ENCODE data around the gene SAMD4A.

Gene SAMD4A

GRCh38 chr14:54809767-54810166, 242.8 kb downstream of the SAMD4A start:
- DNase-seq = no peak

DNA sequence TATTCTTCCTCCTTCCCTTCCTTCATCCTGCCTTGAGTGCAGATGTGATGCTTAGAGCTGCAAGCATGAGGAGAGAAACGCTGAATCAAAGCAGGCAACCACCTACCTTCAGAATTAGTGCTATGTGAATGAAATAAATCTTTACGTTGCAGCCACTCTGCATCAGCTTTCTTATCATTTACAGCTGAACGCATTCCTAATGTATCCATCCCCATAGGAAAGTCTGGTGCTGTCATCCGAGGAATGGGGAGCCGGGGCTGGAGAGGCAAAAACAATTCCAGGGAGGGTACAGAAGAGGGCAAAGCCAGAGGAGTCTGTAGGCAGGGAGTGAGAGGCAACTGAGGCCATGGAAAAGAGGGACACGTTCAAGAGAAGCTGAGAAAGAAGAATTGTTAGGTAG, 245.7 kb downstream of the SAMD4A start:
- DNase-seq = no peak

DNA sequence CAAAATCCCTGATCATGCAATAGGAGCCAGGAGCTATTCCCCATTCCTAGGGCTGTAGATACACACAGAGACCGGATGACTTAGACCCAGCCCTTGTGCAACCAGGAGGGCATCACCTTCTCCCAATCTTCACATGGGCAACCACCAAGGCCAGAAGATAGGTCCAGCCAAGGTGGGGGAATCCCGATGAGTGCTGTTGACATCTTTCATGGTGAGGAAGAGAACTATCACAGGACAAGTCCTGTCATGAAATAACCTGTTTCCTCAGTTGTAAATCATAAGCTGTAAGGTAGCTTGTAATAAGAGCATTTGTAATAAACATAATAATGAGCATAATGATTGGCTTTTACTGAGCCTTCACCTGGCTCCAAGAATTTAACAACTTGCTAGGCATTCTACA, 246.2 kb downstream of the SAMD4A start:
- DNase-seq = no peak

DNA sequence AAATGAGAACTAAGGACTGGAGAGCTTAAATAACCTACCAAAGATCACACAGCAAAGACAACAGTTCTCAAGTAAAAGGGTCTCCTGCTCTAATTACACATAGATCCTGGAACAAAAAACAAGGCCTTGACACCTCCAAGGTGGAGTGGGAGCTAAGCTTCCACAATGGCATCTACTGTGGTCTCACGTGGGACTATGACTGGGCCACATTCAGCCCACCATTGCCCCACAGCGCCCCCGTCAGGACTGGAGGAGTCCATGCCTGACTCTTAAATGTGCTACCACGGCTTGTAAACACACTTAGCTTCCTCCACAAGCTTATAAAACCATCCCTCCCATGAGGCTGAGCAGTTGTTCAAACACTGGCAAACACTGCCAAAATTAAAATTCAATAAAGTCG, 247.1 kb downstream of the SAMD4A start:
- no peak for DNase-seq

GRCh38 chr14:54815016-54815415, 248.1 kb downstream of the SAMD4A start:
- DNase-seq = no peak

- peak; percentile 26 for DNase-seq
Observed at GRCh38 chr14:54815515-54815914, 248.6 kb downstream of the SAMD4A start.

GRCh38 chr14:54816450-54816849, 249.5 kb downstream of the SAMD4A start:
- no peak for DNase-seq

DNA sequence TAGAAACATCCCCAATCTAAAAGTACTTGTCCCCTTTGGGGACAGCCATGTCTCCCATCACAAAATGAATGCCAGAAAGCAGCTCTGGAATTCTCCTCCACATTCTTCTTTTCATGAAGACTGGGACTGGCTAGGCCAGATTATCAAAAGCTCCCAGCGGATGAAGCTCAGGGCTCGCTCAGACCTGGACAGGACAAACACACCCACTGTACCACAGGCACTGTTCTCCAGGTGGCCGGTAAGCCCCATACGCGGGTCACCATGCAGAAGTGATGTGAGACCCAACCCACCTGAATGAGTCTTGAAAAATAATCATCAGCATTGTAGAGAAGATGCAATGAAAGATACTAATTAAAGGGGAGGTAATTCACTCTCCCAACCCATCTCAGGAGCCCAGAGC, 250.6 kb downstream of the SAMD4A start:
- no peak for DNase-seq

- DNase-seq = no peak
Observed at GRCh38 chr14:54818201-54819133, 251.5 kb downstream of the SAMD4A start.

GRCh38 chr14:54822685-54823084, 255.8 kb downstream of the SAMD4A start:
- no peak for DNase-seq

- no peak for DNase-seq
Observed at GRCh38 chr14:54823757-54824549, 257.0 kb downstream of the SAMD4A start.

DNA sequence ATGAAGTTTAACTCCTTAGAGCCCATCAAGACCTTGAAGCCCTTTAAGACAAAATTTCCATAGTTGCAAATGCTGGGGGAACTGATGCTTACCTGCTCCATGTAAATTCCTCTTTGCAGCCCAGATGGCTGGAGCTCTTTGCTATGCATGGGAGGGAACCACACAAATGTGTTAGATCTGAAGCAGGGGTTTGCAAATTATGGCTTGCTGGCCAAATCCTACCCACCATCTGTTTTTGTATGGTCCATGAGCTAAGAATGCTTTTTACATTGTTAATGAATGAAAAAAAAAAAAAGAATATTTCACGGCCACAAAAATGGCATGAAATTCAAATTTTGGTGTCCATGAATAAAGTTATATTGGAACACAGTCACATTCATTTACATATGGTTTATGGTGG, 261.1 kb downstream of the SAMD4A start:
- DNase-seq = no peak

DNA sequence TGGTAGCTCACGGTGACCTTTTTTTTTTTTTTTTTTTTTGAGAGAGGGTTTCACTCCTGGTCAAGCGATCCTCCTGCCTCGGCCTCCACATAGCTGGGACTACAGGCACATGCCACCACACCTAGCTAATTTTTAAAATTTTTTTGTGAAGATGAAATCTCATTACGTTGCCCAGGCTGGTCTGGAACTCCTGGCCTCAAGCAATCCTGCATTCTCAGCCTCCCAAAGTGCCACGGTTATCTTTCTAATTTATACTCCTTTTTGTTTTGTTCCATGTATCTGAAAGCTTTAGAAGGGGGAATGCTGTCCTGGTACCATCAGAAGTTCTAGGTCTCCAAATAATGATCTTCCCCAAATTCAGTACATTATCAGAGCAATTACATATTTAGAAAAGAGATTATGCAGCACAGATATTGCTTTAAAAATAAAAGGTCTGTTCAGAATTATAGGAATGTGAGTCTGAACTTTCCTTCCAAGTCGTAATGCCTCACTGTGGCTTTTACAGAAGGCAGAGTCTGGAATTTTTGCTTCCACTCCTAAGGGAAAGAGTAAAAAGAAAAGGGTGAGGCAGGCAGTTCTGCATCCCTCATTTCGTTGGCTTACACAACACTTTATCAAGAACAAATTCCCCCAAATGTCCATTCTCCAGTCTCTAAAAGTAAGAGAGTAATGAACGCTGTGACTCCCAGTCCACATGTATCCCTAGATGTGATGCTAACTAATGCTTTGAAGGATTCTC, 262.7 kb downstream of the SAMD4A start:
- DNase-seq = no peak

- DNase-seq = no peak
Observed at GRCh38 chr14:54830650-54831049, 263.7 kb downstream of the SAMD4A start.

GRCh38 chr14:54834081-54834480, 267.2 kb downstream of the SAMD4A start:
- DNase-seq = no peak

DNA sequence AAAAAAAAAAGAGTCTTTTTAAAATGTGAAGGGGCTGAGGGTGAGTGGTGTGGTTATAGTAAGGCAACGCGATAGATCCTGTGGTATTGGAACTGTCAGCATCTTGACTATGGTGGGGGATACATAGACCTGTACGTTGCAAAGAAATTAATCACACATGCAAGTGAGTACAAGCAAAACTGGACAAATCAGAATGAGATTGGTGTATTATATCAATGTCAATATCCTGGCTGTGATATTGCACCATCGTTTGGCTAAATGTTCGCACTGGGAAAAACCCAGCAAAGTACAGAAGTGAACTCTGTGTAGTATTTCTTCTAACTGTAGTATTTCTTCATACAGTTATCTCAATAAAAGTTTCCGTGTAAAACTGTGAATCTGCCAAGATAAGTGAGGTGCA, 267.8 kb downstream of the SAMD4A start:
- no peak for DNase-seq

DNA sequence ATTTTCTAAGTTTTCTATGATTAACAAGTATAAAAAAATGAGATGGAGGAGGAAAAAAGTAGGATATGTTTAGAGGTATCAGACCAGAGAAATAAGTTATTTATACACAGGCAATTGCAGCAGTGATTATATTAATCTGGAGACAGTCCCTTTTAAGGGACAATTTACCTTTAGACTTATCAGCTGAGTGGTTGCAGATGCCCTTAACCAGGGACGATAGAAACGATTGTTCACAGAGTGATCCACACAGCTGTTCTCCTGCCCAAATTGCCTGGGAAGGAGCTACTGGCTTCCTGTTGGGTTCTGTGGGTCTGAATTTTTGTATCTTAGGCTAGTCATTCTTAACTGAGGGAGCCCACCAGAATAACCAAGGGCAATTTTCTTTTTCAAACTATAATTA, 269.3 kb downstream of the SAMD4A start:
- no peak for DNase-seq

GRCh38 chr14:54837508-54838149, 270.7 kb downstream of the SAMD4A start:
- no peak for DNase-seq

DNA sequence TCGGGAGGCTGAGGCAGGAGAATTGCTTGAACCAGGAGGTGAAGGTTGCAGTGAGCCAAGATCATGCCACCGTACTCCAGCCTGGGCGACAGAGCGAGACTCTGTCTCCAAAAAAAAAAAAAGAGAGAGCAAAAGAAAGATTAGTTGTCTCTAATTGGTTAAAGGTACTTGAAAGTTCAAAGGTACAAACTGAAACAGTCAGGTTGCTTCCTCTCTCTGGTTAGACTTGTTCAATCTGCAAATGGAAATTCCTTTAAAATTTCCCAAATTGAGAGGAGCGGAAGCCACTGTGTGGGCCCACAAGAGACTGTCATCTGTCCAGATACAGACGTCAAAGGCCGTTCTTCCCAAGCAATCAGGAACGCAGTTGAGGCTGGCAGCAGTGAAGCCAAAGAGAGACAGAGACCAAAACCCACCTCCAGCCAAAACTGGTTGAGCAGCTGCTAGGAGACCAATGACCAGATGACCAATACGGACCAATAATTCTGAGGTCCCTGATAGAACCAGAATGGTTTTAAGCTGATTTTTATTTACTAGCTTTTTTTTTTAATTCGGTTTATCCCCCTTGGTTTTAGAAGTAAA, 272.1 kb downstream of the SAMD4A start:
- no peak for DNase-seq

DNA sequence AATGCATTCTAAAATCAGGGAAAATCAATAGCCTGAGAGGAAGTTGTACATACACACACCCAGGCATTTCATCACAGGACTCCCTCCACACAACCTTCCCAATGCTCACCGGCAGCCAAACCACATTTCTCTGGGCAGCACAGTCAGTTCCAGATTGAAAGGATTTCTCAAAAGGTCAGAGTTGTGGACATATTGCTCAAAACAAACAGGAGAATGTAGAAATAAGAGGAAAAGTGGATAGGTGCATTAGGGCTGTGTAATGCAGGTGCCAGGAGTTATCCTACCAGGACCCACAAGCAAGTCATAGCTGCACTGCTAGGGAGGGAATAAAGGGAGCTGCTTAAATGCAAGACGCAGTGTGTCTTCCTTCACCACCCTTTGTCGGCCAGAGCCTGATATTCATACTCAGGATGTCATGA, 272.8 kb downstream of the SAMD4A start:
- no peak for DNase-seq

GRCh38 chr14:54840336-54840735, 273.4 kb downstream of the SAMD4A start:
- DNase-seq = no peak

GRCh38 chr14:54840798-54841197, 273.9 kb downstream of the SAMD4A start:
- DNase-seq = no peak
